Measurements from ENCODE around the gene KCNF1.

KCNF1 gene

GRCh38 chr2:10910625-10911024 is 1.1 kb upstream of the KCNF1 start:
- H3K27me3 ChIP-seq (ENCODE audit: insufficient read depth, insufficient read length): peaks cover 29% of the 10 kb centered on the region
- H3K9me3 ChIP-seq (ENCODE audit: insufficient read depth, low read length): no peaks in the 10 kb centered on the region
- TF ChIP-seq ZNF274 (IDR thresholded peaks at IDR 0.05; ENCODE audit: low read depth, low read length) (no peak), SUZ12 (IDR thresholded peaks at IDR 0.05; ENCODE audit: extremely low read depth, insufficient read depth, insufficient read length) (no peak), YY1 (IDR thresholded peaks at IDR 0.05; ENCODE audit: insufficient read depth, insufficient read length) (no peak)
- no peak overlapping the region for H3K4me3 ChIP-seq (ENCODE audit: insufficient read length, low read depth)
- peak overlapping the region; percentile 70 for H3K9ac ChIP-seq (ENCODE audit: insufficient read length, low read depth)
- H3K36me3 ChIP-seq (ENCODE audit: insufficient read depth, insufficient read length, low read length): no peaks in the 10 kb centered on the region
- peaks cover 10% of the 10 kb centered on the region for H3K4me1 ChIP-seq (ENCODE audit: insufficient read depth, insufficient read length)
- no peak for DNase-seq (ENCODE audit: low read depth, low spot score)

GRCh38 chr2:10912076-10912731 is 470 bp downstream of the KCNF1 start:
- Histone ChIP-seq H3K27me3 (ENCODE audit: insufficient read depth, insufficient read length) (peaks cover 29% of the 10 kb centered on the region), H3K9ac (ENCODE audit: insufficient read length, low read depth) (peak overlapping the region; percentile 77), H3K4me1 (ENCODE audit: insufficient read depth, insufficient read length) (peaks cover 12% of the 10 kb centered on the region), H3K36me3 (ENCODE audit: insufficient read depth, insufficient read length, low read length) (no peaks in the 10 kb centered on the region), H3K4me3 (ENCODE audit: insufficient read length, low read depth) (peak overlapping the region; percentile 37), H3K9me3 (ENCODE audit: insufficient read depth, low read length) (no peaks in the 10 kb centered on the region)
- DNase-seq (ENCODE audit: low read depth, low spot score): no peak
- TF ChIP-seq SUZ12 (IDR thresholded peaks at IDR 0.05; ENCODE audit: extremely low read depth, insufficient read depth, insufficient read length): no peak
- no peak for TF ChIP-seq YY1 (IDR thresholded peaks at IDR 0.05; ENCODE audit: insufficient read depth, insufficient read length)
- TF ChIP-seq ZNF274 (IDR thresholded peaks at IDR 0.05; ENCODE audit: low read depth, low read length): no peak

GRCh38 chr2:10912796-10913455 is 1.2 kb downstream of the KCNF1 start:
- H3K9ac ChIP-seq (ENCODE audit: insufficient read length, low read depth): no peak overlapping the region
- H3K4me3 ChIP-seq (ENCODE audit: insufficient read length, low read depth): no peak overlapping the region
- H3K4me1 ChIP-seq (ENCODE audit: insufficient read depth, insufficient read length): peaks cover 12% of the 10 kb centered on the region
- H3K27me3 ChIP-seq (ENCODE audit: insufficient read depth, insufficient read length): peaks cover 29% of the 10 kb centered on the region
- TF ChIP-seq ZNF274 (IDR thresholded peaks at IDR 0.05; ENCODE audit: low read depth, low read length) (no peak), SUZ12 (IDR thresholded peaks at IDR 0.05; ENCODE audit: extremely low read depth, insufficient read depth, insufficient read length) (no peak), YY1 (IDR thresholded peaks at IDR 0.05; ENCODE audit: insufficient read depth, insufficient read length) (no peak)
- H3K36me3 ChIP-seq (ENCODE audit: insufficient read depth, insufficient read length, low read length): no peaks in the 10 kb centered on the region
- no peak for DNase-seq (ENCODE audit: low read depth, low spot score)
- H3K9me3 ChIP-seq (ENCODE audit: insufficient read depth, low read length): no peaks in the 10 kb centered on the region

GRCh38 chr2:10913501-10914271 is 2.0 kb downstream of the KCNF1 start:
- H3K9ac ChIP-seq (ENCODE audit: insufficient read length, low read depth): no peak overlapping the region
- DNase-seq (ENCODE audit: low read depth, low spot score): no peak
- no peaks in the 10 kb centered on the region for H3K36me3 ChIP-seq (ENCODE audit: insufficient read depth, insufficient read length, low read length)
- peaks cover 9% of the 10 kb centered on the region for H3K4me1 ChIP-seq (ENCODE audit: insufficient read depth, insufficient read length)
- H3K4me3 ChIP-seq (ENCODE audit: insufficient read length, low read depth): no peak overlapping the region
- no peak for TF ChIP-seq YY1 (IDR thresholded peaks at IDR 0.05; ENCODE audit: insufficient read depth, insufficient read length)
- no peak for TF ChIP-seq ZNF274 (IDR thresholded peaks at IDR 0.05; ENCODE audit: low read depth, low read length)
- TF ChIP-seq SUZ12 (IDR thresholded peaks at IDR 0.05; ENCODE audit: extremely low read depth, insufficient read depth, insufficient read length): no peak
- peaks cover 29% of the 10 kb centered on the region for H3K27me3 ChIP-seq (ENCODE audit: insufficient read depth, insufficient read length)
- no peaks in the 10 kb centered on the region for H3K9me3 ChIP-seq (ENCODE audit: insufficient read depth, low read length)

GRCh38 chr2:10914272-10914693 is 2.5 kb downstream of the KCNF1 start:
- H3K9ac ChIP-seq (ENCODE audit: insufficient read length, low read depth): no peak overlapping the region
- H3K9me3 ChIP-seq (ENCODE audit: insufficient read depth, low read length): no peaks in the 10 kb centered on the region
- TF ChIP-seq SUZ12 (IDR thresholded peaks at IDR 0.05; ENCODE audit: extremely low read depth, insufficient read depth, insufficient read length) (no peak), YY1 (IDR thresholded peaks at IDR 0.05; ENCODE audit: insufficient read depth, insufficient read length) (no peak), ZNF274 (IDR thresholded peaks at IDR 0.05; ENCODE audit: low read depth, low read length) (no peak)
- peaks cover 29% of the 10 kb centered on the region for H3K27me3 ChIP-seq (ENCODE audit: insufficient read depth, insufficient read length)
- H3K4me1 ChIP-seq (ENCODE audit: insufficient read depth, insufficient read length): peaks cover 9% of the 10 kb centered on the region
- no peak overlapping the region for H3K4me3 ChIP-seq (ENCODE audit: insufficient read length, low read depth)
- DNase-seq (ENCODE audit: low read depth, low spot score): peak; percentile 35
- H3K36me3 ChIP-seq (ENCODE audit: insufficient read depth, insufficient read length, low read length): no peaks in the 10 kb centered on the region

- Histone ChIP-seq H3K9me3 (ENCODE audit: insufficient read depth, low read length) (no peaks in the 10 kb centered on the region), H3K9ac (ENCODE audit: insufficient read length, low read depth) (peak overlapping the region; percentile 10), H3K4me3 (ENCODE audit: insufficient read length, low read depth) (no peak overlapping the region), H3K36me3 (ENCODE audit: insufficient read depth, insufficient read length, low read length) (no peaks in the 10 kb centered on the region), H3K4me1 (ENCODE audit: insufficient read depth, insufficient read length) (peaks cover 5% of the 10 kb centered on the region), H3K27me3 (ENCODE audit: insufficient read depth, insufficient read length) (peaks cover 29% of the 10 kb centered on the region)
- TF ChIP-seq ZNF274 (IDR thresholded peaks at IDR 0.05; ENCODE audit: low read depth, low read length): no peak
- no peak for DNase-seq (ENCODE audit: low read depth, low spot score)
Observed at GRCh38 chr2:10915236-10915635, 3.5 kb downstream of the KCNF1 start.

GRCh38 chr2:10915731-10916276 is 4.1 kb downstream of the KCNF1 start:
- H3K4me1 ChIP-seq (ENCODE audit: insufficient read depth, insufficient read length): peaks cover 5% of the 10 kb centered on the region
- H3K4me3 ChIP-seq (ENCODE audit: insufficient read length, low read depth): no peak overlapping the region
- DNase-seq (ENCODE audit: low read depth, low spot score): no peak
- no peaks in the 10 kb centered on the region for H3K9me3 ChIP-seq (ENCODE audit: insufficient read depth, low read length)
- TF ChIP-seq ZNF274 (IDR thresholded peaks at IDR 0.05; ENCODE audit: low read depth, low read length): no peak
- H3K9ac ChIP-seq (ENCODE audit: insufficient read length, low read depth): peak overlapping the region; percentile 32
- H3K27me3 ChIP-seq (ENCODE audit: insufficient read depth, insufficient read length): peaks cover 26% of the 10 kb centered on the region
- no peaks in the 10 kb centered on the region for H3K36me3 ChIP-seq (ENCODE audit: insufficient read depth, insufficient read length, low read length)
